GM10847 (cell line): Measurements from ENCODE around the gene TRAPPC1.

ENCODE experiments used
- POLR2A ChIP-seq: IDR thresholded peaks from 2 replicates; pipeline ENCODE4 v1.6.1; 2011; ENCODE audit not compliant: insufficient read length; ENCODE audit errors: extremely low read depth

Gene TRAPPC1, protein sequence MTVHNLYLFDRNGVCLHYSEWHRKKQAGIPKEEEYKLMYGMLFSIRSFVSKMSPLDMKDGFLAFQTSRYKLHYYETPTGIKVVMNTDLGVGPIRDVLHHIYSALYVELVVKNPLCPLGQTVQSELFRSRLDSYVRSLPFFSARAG

DNA sequence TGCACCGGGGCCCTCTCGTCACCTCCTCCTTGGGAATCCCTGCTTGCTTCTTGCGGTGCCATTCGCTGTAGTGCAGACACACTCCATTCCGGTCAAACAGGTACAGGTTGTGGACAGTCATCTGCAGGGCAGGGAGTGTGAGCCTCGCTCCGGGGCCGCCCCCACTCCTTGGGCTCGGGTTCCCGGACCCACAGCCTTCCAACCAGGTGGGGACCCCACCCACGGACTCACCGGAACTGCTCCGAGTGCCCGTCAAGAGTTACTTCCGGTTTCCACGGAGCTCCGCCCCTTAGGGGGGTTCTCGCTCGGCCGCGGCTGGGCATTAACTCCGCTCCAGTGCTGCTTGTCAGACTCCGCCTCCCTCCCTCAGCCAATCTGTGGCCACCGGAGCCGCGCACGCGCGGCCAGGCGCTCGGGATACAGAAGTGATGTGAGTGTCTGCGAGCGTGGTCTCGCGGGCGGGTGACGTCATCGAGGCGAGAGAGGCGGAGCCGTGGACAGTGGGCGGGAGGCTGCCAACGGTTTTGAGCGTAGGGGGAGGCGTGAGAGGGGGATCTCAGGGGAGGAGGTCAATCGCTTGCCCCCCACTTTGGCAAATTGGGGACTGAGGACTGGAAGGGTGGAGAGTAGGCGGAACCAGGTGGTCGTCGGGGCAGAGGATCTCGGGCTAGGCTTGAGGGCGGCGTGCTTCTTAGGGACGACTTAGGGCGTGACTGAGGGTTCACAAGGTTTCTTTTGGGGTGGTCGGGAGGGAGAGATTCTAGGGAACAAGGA is at the start of gene TRAPPC1, which contains the start of gene CNTROB:
TSS of gene TRAPPC1 (minus strand) at position 238 of the 774 bp plus-strand sequence. CDS start at position 121, 117 bp downstream.
TSS of gene CNTROB (plus strand) at position 498 of the 774 bp plus-strand sequence. CDS start 874 bp downstream, outside the sequence.
- TF ChIP-seq POLR2A, result peak; percentile 60

DNA sequence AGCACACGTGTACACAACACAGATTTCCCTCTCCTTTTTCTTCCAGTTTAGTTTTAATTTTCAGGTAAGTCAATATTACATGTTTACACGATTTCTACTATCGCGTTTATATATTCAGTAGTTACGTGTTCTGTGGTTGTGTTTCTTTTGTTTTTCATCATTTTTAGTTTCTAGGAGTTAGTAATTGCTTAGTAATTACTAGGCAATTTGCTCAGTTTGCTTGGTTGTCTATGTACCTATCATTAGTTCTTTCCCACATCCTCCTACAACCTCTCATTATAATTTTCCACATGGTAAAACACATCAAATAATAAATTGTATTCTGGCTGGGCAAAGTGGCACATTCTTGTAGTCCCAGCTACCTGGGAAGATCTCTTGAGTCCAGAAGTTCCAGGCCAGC is 46.1 kb upstream of the TRAPPC1 start:
- no peak for TF ChIP-seq POLR2A

DNA sequence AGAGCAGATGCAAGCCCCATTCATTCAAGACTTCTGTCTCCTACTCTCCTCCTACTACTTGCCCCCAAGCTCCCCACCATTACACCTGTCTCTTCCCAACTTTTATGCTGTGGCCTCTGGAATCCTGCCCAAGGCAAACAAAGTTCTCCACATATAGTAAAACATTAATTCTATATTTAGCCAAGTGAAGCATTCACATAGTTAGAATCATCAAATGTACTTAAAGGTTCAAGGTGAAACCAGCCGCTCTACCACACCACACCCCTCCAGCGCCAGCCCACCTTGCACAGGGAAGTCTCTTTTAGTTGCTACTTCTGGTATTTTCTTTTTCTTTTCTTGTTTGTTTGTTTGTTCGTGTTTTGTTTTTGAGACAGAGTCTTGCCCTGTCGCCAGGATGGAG is 45.3 kb upstream of the TRAPPC1 start:
- no peak for TF ChIP-seq POLR2A

DNA sequence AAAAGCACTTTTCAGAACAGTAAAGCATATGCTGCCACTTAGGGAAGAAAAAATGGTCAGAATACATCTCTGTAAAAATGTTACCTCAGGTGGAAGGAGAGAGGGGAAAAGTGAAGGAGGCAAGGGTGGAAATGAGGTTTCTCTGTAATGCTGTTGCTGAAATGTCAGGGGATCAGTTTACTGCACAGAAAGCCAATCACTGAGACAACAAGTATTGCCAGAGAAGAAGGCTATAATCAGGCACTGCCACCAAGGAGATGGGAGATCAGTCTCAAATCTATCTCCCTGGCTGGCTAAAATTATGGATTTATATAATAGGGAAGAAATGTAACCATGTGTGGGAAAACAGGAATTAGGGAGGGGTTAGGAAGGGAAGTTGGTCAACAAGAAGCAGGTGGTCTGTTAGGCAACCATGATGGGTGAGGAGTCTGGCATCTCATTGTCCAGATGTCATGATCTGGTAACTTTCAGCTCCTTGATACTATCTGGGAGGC is 42.9 kb upstream of the TRAPPC1 start:
- no peak for TF ChIP-seq POLR2A

DNA sequence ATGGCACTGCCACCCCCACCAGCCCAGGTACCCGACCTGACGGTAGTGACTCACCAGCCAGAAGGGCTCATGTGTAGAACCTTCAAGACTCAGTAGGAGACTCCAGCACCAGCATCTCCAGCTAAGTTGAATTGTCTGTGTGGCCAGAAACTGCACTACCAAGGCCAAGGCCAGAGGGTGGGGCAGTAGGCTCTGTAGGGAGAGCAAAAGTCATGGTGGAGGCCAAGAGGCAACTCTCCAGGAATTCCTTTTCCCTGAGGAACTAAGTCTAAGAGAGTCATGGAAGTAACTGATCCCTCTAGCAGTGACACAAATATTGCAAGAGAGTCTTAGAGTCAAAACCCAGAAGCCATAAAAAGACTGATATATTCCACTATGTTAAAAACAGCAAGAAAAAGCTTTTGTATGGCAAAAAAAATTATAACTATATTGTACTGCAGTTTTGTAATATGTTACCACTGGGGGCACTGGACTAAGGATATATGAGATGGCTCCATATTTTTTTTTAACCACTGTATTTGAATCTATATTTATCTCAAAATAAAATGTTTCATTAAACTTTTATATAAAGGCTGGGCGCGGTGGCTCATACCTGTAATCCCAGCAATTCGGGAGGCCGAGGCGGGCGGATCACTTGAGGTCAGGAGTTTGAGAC is 40.5 kb upstream of the TRAPPC1 start:
- TF ChIP-seq POLR2A, result no peak

DNA sequence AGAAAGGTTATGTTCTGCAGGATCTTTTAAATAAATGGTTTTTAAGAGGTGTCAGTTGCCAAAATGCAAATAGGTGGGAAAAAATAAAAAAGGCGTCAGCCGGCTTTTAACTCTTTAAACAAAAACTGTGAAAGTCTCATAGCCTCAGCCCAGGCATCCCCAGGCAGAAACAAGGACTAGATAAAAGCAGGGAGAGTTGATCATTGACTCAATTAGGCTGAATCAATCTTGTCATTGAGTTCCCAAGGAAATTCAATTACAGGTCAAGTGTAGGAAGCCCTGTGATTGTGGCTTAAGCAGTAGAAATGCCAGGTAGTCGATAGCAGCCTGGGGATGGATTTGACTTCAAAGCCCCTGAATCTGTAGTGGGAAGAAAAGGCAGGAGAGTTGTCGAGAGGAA is 39.9 kb upstream of the TRAPPC1 start:
- TF ChIP-seq POLR2A, result no peak

DNA sequence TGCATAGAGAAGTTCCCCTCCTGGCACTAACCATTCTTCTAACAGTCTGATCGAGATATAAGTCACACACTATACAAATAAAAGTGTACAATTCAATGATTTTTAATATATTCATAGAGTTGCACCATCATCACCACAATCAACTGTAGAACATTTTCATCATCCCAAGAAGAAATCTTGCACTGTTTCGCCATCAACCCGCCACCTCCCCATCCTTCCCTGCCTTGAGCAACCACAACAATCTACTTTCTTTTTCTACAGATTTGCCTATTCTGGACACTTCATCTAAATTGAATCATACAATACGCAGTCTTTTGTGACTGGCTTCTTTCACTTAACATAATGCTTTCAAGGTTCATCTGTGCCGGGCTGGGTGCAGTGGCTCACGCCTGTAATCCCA is 37.7 kb upstream of the TRAPPC1 start:
- no peak for TF ChIP-seq POLR2A

DNA sequence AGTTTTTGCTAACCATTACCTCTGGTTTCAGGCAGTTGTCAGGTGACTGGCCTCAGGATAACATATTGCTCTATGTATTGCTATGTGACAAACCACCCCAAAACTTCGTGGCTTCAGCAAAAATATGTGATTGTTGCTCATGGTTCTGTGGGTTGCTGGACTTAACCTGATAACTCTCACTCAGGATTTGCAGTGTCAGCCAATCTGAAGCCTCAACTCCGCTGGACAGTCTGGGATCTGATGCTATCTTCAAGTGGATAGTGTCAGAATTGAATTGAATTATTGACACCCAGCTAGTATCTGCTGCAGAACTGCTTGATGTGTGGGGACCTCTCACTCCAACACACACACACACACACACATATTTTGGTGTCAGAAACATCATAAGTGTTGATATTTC is 36.0 kb upstream of the TRAPPC1 start:
- no peak for TF ChIP-seq POLR2A

DNA sequence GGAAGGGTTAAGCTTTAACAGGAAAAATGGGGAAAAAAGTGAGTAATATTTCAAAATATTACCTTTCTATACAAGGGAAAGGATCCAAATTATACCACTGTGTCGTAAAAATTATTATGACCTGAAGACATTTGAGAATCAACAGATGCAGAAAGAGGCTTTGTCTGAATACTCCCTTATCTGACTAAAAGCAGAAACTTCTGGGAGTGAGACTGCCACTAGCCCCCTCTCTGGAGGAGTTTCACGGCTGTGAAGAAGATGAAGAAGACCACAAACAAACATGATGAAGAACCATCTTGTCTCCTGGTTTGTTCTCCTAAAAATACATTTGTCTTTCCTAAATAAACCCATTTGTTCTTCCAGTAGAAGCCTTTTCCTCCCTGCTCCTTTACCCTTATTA is 29.7 kb upstream of the TRAPPC1 start:
- TF ChIP-seq POLR2A, result no peak

DNA sequence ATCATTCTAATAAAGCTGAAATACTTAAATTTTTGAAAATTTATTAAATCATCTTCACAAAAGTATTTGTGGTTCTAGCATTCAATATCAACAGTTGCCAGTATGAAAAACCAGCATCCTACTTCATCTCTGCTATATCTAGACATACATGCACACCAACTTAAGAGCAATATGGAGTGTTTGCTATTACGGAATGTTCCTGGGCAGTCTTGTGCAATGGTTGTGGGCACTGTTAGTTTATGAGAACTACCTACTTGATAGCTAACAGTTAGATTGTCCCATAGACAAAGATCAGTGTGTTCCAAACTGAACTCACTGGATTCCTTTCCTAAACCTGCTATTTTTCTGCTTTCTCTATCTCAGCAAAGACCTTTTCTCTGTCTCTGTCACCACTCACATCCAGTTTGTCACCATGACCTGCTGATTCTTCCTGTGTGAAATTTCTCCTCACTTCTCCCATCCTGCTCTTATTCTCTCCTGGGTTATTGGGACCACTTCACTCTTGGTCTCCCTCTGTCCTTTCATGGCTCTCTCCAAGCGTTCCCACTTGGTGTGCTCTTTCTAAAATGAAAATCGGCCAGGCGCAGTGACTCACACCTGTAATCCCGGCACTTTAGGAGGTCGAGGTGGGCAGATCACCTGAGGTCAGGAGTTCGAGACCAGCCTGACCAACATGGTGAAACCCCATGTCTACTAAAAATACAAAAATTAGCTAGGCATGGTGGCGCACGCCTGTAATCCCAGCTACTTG is 27.9 kb upstream of the TRAPPC1 start:
- TF ChIP-seq POLR2A, result no peak

DNA sequence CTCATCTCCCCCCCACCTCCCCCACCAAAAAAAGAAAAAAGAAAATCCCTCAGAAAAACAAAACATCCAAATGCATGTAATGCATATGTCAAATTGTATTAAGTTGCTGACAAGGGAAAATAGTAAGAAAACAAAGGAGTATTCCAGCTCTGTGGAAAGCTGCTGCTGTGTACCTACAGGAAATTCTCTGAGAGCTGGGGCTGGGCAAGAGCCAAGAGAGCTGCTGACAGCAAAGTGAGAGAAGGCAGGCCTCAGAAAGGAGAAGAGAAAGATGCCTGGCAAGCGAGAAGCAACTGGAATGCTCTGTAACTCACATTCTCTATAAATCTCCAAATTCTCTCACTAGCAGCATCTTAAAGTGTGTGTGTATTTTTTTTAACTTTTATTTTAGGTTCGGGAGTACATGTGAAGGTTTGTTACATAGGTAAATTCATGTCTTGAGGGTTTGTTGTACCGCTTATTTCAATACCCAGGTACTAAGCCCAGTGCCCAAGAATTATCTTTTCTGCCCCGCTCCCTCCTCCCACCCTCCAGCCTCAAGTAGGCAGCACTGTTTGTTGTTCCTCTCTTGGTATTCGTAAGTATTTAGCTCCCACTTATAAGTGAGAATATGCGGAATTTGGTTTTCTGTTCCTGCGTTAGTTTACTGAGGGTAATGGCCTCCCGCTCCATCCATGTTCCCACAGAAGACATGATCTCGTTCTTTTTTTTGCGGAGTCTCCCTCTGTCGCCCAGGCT is 24.7 kb upstream of the TRAPPC1 start:
- TF ChIP-seq POLR2A, result no peak

DNA sequence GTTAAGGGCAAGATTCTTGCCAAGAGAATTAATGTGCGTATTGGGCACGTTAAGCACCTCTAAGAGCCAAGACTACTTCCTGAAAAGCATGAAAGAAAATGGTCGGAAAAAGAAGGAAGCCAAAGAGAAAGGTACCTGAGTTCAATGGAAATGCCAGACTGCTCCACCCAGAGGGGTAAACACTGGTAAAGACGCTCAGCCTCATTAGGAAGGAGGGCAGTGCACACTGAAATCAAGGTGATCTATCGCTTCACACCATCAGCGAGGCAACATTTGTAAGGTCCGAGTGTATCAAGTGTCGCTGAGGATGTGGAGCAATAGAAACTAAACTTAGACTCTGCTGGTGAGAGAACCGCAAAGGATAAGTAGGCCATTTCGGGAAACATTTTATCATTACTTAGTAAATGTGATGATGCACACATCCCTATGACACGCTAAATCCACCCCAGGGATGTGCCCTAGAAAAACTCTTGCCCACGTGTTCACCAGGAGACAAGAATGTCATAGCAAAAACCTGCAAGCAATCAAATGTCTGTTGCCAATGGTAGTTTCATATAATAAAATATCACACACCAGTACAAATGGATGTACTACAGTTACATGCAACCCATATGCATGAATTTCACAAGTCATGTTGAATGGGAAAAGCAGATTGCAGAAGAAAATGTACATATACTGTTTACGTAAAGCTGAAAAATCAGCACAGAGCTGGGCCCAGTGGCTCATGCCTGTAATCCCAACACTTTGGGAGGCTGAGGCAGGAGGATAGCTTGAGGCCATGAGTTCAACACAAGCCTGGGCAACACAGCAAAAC is 23.9 kb upstream of the TRAPPC1 start:
- no peak for TF ChIP-seq POLR2A

DNA sequence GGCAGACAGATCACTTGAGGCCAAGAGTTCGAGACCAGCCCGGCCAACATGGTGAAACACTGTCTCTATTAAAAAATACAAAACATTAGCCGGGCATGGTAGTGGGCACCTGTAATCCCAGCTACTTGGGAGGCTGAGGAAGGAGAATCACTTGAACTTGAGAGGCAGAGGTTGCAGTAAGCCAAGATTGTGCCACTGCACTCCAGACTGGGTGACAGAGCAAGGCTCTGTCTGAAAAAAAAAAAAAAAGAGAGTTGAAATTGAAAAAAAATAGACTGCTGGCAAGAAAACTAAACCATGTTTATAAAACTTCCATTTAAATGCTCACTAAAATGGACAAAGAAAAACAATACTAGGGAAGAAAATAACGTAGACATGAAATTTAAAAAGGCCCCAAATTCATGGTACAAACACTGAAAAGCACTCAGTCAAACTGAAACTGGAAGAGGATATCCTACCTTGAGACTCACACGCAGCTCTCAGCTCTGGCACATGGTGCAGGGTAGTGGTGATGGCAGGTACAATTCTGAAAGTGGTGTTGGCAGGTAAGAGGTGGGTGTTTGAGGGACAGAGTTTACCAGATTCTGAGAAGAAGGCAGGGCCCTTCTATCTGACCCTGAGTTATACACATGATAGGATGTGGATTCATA is 19.5 kb upstream of the TRAPPC1 start:
- TF ChIP-seq POLR2A, result no peak
